Cardiac septum (tissue), 1 donor: ENCODE data around the gene KRTAP13-3. TPM values are rescaled to one million over a fixed set of nuclear protein-coding genes. Genes with fewer than 3 reads are reported as not detected.

ENCODE experiments used
- DNase-seq: peaks from one replicate; pipeline ENCODE4 v3.0.0-alpha.2; 2020; ENCODE audit warnings: low spot score
- intact Hi-C: fragments of 100-400 bp; cut with DNase I; formaldehyde crosslinking; loops from one replicate; pipeline ENCODE4 v1.14.0; 2022
- long read RNA-seq: library from polyadenylated mRNA; unstranded; transcript quantifications from one replicate; pipeline ENCODE4 v2.0.0, GENCODE V29; 2021
- total RNA-seq: library from RNA; stranded (reverse); fragmentation: NEBNext Ultra II Directional; extraction: Animal tissue kit (Norgen Biotek cat#: 25700); gene quantifications from one replicate; pipeline ENCODE4 v1.2.1, GENCODE V29; 2021
- donor health status: DM: no; HTN: no; CAD: no.

Gene KRTAP13-3
- not detected for total RNA-seq
- long read RNA-seq, result 0 reads

GRCh38 chr21:30425826-30426225 lies at the start of gene KRTAP13-3:
Gene KRTAP13-3, minus strand, starts transcription at chr21:30425926. Its CDS starts 14 bp downstream, at chr21:30425912.
- DNase-seq, result no peak
- intact Hi-C loops, result no loop called here

- DNase-seq, result no peak
Observed at GRCh38 chr21:30468900-30469714, 43.4 kb upstream of the KRTAP13-3 start.

GRCh38 chr21:30463713-30464112 lies 38.0 kb upstream of the KRTAP13-3 start:
- no peak for DNase-seq

More at GRCh38 chr21:30468900-30469714, 43.4 kb upstream of the KRTAP13-3 start:
- intact Hi-C loops, result no loop called here

GRCh38 chr21:30448514-30448913 lies 22.8 kb upstream of the KRTAP13-3 start:
- intact Hi-C loops, result loop anchor here (10.0 kb wide), 1 partner anchor 636 kb away; no protein-coding TSS in a partner anchor
- DNase-seq, result no peak

More at GRCh38 chr21:30463713-30464112, 38.0 kb upstream of the KRTAP13-3 start:
- intact Hi-C loops, result no loop called here

- DNase-seq, result no peak
- intact Hi-C loops, result loop anchor here (10.0 kb wide), 1 partner anchor 638 kb away; no protein-coding TSS in a partner anchor
Observed at GRCh38 chr21:30447056-30447455, 21.3 kb upstream of the KRTAP13-3 start.

GRCh38 chr21:30444204-30444603 lies 18.5 kb upstream of the KRTAP13-3 start:
- no peak for DNase-seq
- intact Hi-C loops, result loop anchor here (5.0 to 10.0 kb wide), 2 partner anchors 288 to 641 kb away; no protein-coding TSS in a partner anchor

- DNase-seq, result no peak
- intact Hi-C loops, result loop anchor here (5.0 to 10.0 kb wide), 2 partner anchors 289 to 642 kb away; no protein-coding TSS in a partner anchor
Observed at GRCh38 chr21:30443226-30443625, 17.5 kb upstream of the KRTAP13-3 start.

- intact Hi-C loops, result loop anchor here (5.0 to 10.0 kb wide), 2 partner anchors 292 to 645 kb away; no protein-coding TSS in a partner anchor
- DNase-seq, result no peak
Observed at GRCh38 chr21:30439975-30440374, 14.2 kb upstream of the KRTAP13-3 start, which contains the start of gene KRTAP15-1. Gene KRTAP15-1, plus strand, starts transcription at chr21:30440275. Its CDS starts 53 bp downstream, at chr21:30440328.

- DNase-seq, result no peak
- intact Hi-C loops, result no loop called here
Observed at GRCh38 chr21:30437010-30437565, 11.4 kb upstream of the KRTAP13-3 start.

- intact Hi-C loops, result loop anchor here (5.0 kb wide), 1 partner anchor 92 kb away; no protein-coding TSS in a partner anchor
- DNase-seq, result no peak
Observed at GRCh38 chr21:30434033-30434631, 8.4 kb upstream of the KRTAP13-3 start.

- intact Hi-C loops, result loop anchor here (5.0 kb wide), 1 partner anchor 88 kb away; no protein-coding TSS in a partner anchor
- DNase-seq, result no peak
Observed at GRCh38 chr21:30430170-30430655, 4.5 kb upstream of the KRTAP13-3 start, which contains the start of gene KRTAP13-4. Gene KRTAP13-4, plus strand, starts transcription at chr21:30430220. Its CDS starts 56 bp downstream, at chr21:30430276.

GRCh38 chr21:30426731-30427130 lies 1.0 kb upstream of the KRTAP13-3 start:
- no peak for DNase-seq
- intact Hi-C loops, result no loop called here

GRCh38 chr21:30415993-30416392 lies 9.7 kb downstream of the KRTAP13-3 start:
- no peak for DNase-seq
- intact Hi-C loops, result no loop called here

GRCh38 chr21:30408782-30409494 lies 16.8 kb downstream of the KRTAP13-3 start:
- intact Hi-C loops, result loop anchor here (10.0 kb wide), 1 partner anchor 64 kb away; the partner anchor contains the start of gene KRTAP23-1
- DNase-seq, result peak; percentile 77

GRCh38 chr21:30395731-30396130 lies 30.0 kb downstream of the KRTAP13-3 start, which contains the start of gene KRTAP13-1:
Gene KRTAP13-1, plus strand, starts transcription at chr21:30396031. Its CDS starts 56 bp downstream, at chr21:30396087.
- DNase-seq, result no peak
- intact Hi-C loops, result no loop called here

GRCh38 chr21:30391492-30392025 lies 34.2 kb downstream of the KRTAP13-3 start:
- DNase-seq, result no peak
- intact Hi-C loops, result no loop called here

- DNase-seq, result no peak
- intact Hi-C loops, result no loop called here
Observed at GRCh38 chr21:30382201-30382600, 43.5 kb downstream of the KRTAP13-3 start.
